ENCODE data around the gene LTBP4. TPM values are rescaled to one million over a fixed set of nuclear protein-coding genes. Genes with fewer than 3 reads are reported as not detected.
A peak's percentile ranks its signal among the peaks of the same experiment; 100 is the strongest.

Gene LTBP4
- total and polyA plus RNA-seq, 2 donors (not counting 3 experiments of a cell fraction or from before 2014, with no cell fraction given): 25.9 to 38.0 TPM

DNA sequence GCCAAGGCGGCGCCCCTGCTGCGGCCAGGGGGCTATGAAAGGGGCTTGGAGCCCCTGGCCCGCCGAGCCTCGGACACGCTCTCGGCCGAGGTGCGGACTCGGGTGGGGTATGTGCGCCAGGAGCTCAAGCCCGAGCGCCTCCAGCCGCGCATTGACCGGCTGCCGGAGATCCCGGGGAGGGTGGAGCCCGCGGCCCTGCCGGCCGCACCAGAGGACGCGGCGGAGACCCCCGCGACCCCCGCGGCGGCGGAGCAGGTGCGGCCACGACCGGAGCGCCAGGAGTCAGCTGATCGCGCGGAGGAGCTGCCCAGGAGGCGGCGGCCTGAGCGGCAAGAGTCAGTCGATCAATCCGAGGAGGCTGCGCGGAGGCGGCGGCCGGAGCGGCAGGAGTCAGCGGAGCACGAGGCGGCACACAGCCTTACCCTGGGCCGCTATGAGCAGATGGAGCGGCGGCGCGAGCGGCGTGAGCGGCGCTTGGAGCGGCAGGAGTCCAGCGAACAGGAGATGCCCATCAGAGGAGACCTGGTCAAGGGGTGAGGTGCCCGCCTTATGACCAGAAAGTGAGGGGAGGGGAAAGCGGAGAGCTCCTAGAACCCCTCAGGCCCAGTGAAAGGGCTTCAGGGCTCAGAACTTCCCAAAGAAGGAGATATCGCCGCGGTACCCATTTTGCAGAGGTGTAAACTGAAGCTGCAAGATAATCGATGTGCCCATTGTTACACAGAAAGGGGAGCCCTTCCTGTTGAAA is 33.2 kb upstream of the LTBP4 start:
- Histone ChIP-seq H3K4me1 (ENCODE audit: control insufficient read depth, extremely low read depth, insufficient read depth, low read length) (peaks cover 4% of the 10 kb centered on the region), H3K36me3 (ENCODE audit: control insufficient read depth in 2 of 2, extremely low read depth in 1 of 2, insufficient read depth in 2 of 2, low read length in 2 of 2) (no peaks in the 10 kb centered on the region), H3K27ac (ENCODE audit: insufficient read depth, low read depth, low read length) (no peak overlapping the region), H2AFZ (ENCODE audit: low read depth, low read length) (no peak overlapping the region), H3K9me1 (replicated peaks; ENCODE audit: control insufficient read depth, extremely low read depth, insufficient read depth, low read length) (no peaks in the 10 kb centered on the region), H3K27me3 (ENCODE audit: control insufficient read depth in 2 of 2, insufficient read depth in 2 of 2, low read length in 2 of 2) (peaks cover 22 to 26% of the 10 kb centered on the region in 2 experiments), H4K20me1 (replicated peaks; ENCODE audit: control insufficient read depth, extremely low read depth, insufficient read depth, low read length) (no peaks in the 10 kb centered on the region), H3K4me3 (replicated peaks in 1 of 3; ENCODE audit: insufficient read depth in 1 of 3, low read depth in 1 of 3, low read length in 3 of 3) (no peak overlapping the region), H3K79me2 (ENCODE audit: control insufficient read depth, insufficient read depth, low read length) (no peaks in the 10 kb centered on the region), H3K9me3 (replicated peaks; ENCODE audit: control insufficient read depth, insufficient read depth, low read length) (no peaks in the 10 kb centered on the region), H3K4me2 (ENCODE audit: insufficient read depth, low read length) (no peak overlapping the region), H3K9ac (replicated peaks; ENCODE audit: extremely low read depth, insufficient read depth, low read length) (no peak overlapping the region)
- intact Hi-C loops (cut with micrococcal nuclease) (no loop called here), dilution Hi-C loops (cut with MboI; ENCODE audit: extremely low pct_ligation_motif_present, low sequenced_read_pairs) (no loop called here)
- peak; percentile 93 for TF ChIP-seq EZH2 (IDR thresholded peaks at IDR 0.05; ENCODE audit: borderline replicate concordance, low read depth, low read length, severe bottlenecking)
- TF ChIP-seq, protein P1, sequence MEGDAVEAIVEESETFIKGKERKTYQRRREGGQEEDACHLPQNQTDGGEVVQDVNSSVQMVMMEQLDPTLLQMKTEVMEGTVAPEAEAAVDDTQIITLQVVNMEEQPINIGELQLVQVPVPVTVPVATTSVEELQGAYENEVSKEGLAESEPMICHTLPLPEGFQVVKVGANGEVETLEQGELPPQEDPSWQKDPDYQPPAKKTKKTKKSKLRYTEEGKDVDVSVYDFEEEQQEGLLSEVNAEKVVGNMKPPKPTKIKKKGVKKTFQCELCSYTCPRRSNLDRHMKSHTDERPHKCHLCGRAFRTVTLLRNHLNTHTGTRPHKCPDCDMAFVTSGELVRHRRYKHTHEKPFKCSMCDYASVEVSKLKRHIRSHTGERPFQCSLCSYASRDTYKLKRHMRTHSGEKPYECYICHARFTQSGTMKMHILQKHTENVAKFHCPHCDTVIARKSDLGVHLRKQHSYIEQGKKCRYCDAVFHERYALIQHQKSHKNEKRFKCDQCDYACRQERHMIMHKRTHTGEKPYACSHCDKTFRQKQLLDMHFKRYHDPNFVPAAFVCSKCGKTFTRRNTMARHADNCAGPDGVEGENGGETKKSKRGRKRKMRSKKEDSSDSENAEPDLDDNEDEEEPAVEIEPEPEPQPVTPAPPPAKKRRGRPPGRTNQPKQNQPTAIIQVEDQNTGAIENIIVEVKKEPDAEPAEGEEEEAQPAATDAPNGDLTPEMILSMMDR (IDR thresholded peaks at IDR 0.05; ENCODE audit: extremely low read depth in 1 of 2, insufficient read depth in 1 of 2, low read depth in 1 of 2, low read length in 2 of 2): no peak
- FAIRE-seq: no peak
- no TSS peak for BruUV-seq (replicated peaks)
- ChIA-PET POLR2A (no interaction called here), CTCF (interaction anchor here (1.0 to 1.5 kb wide), 6 partner anchors 12 to 104 kb away, joined by 3 to 8 read pairs (median 4); no protein-coding TSS in a partner anchor)
- DNase-seq (ENCODE audit: low read depth, low spot score): no peak

Measured in endothelial cell of umbilical vein (primary cell).